ENCODE results near the gene HOGA1.

HOGA1 gene

GRCh38 chr10:97580421-97581367 is 3.5 kb upstream of the HOGA1 start:
- no peak for DNase-seq

- DNase-seq = no peak
Observed at GRCh38 chr10:97582169-97582568, 2.0 kb upstream of the HOGA1 start.

- DNase-seq = no peak
Observed at GRCh38 chr10:97583476-97583875, 713 bp upstream of the HOGA1 start.

- no peak for DNase-seq
Observed at GRCh38 chr10:97584798-97585438, 729 bp downstream of the HOGA1 start.

- no peak for DNase-seq
Observed at GRCh38 chr10:97585439-97585811, 1.2 kb downstream of the HOGA1 start.

GRCh38 chr10:97587183-97587582 is 3.0 kb downstream of the HOGA1 start:
- DNase-seq = no peak

- no peak for DNase-seq
Observed at GRCh38 chr10:97589479-97589878, 5.3 kb downstream of the HOGA1 start, which contains the start of gene C10orf62. C10orf62 (plus strand) TSS chr10:97589721; CDS start chr10:97589898, 177 bp downstream.

GRCh38 chr10:97590082-97590747 is 6.0 kb downstream of the HOGA1 start:
- DNase-seq = no peak

GRCh38 chr10:97590748-97591495 is 6.7 kb downstream of the HOGA1 start:
- no peak for DNase-seq

- no peak for DNase-seq
Observed at GRCh38 chr10:97593421-97593820, 9.2 kb downstream of the HOGA1 start.

GRCh38 chr10:97596101-97597082 is 12.2 kb downstream of the HOGA1 start:
- no peak for DNase-seq

- no peak for DNase-seq
Observed at GRCh38 chr10:97597778-97598177, 13.6 kb downstream of the HOGA1 start.

- no peak for DNase-seq
Observed at GRCh38 chr10:97598407-97599271, 14.4 kb downstream of the HOGA1 start.

GRCh38 chr10:97599272-97599619 is 15.1 kb downstream of the HOGA1 start:
- DNase-seq = no peak

GRCh38 chr10:97600616-97601015 is 16.4 kb downstream of the HOGA1 start:
- DNase-seq = no peak

GRCh38 chr10:97601268-97602215 is 17.4 kb downstream of the HOGA1 start:
- DNase-seq = peak; percentile 59

GRCh38 chr10:97607095-97607636 is 23.0 kb downstream of the HOGA1 start:
- DNase-seq = peak; percentile 63

GRCh38 chr10:97608991-97609561 is 24.9 kb downstream of the HOGA1 start:
- DNase-seq = no peak

- no peak for DNase-seq
Observed at GRCh38 chr10:97611473-97611872, 27.3 kb downstream of the HOGA1 start.
